Karpas-422 (cell line): ENCODE results near the gene SPRYD3. TPM values are rescaled to one million over a fixed set of nuclear protein-coding genes. Genes with fewer than 3 reads are reported as not detected.

ENCODE experiments used
- DNase-seq: peaks from one replicate; pipeline ENCODE4 v3.0.0-alpha.2; 2015
- H2AFZ ChIP-seq: fragments of 200-600 bp; sonication (generic); 2 replicates; pipeline ENCODE4 v1.6.1; 2014; ENCODE audit warnings: antibody characterized with exemption, low read length, mixed read lengths
- H3K27ac ChIP-seq: fragments of 200-600 bp; sonication (generic); 2 replicates; pipeline ENCODE4 v1.5.1; 2014; ENCODE audit warnings: mild to moderate bottlenecking, low read length, moderate library complexity
- H3K27me3 ChIP-seq: fragments of 200-600 bp; sonication (generic); 2 replicates; pipeline ENCODE4 v1.6.1; 2014; ENCODE audit warnings: low read length, mixed read lengths
- H3K36me3 ChIP-seq: fragments of 200-600 bp; sonication (generic); 2 replicates; pipeline ENCODE4 v1.6.1; 2014; ENCODE audit warnings: low read length, mixed read lengths; ENCODE audit not compliant: insufficient read depth
- H3K4me1 ChIP-seq: fragments of 200-600 bp; sonication (generic); 2 replicates; pipeline ENCODE4 v1.6.1; 2014; ENCODE audit warnings: mild to moderate bottlenecking, low read length, mixed read lengths
- H3K4me2 ChIP-seq: fragments of 200-600 bp; sonication (generic); 2 replicates; pipeline ENCODE4 v1.6.1; 2014; ENCODE audit warnings: low read length, low read depth, mild to moderate bottlenecking; ENCODE audit not compliant: poor library complexity, severe bottlenecking
- H3K4me3 ChIP-seq: fragments of 200-600 bp; sonication (generic); 2 replicates; pipeline ENCODE4 v1.5.1; 2014; ENCODE audit warnings: mild to moderate bottlenecking, antibody characterized with exemption, low read length, mixed read lengths
- H3K79me2 ChIP-seq: fragments of 200-600 bp; sonication (generic); 2 replicates; pipeline ENCODE4 v1.6.1; 2014; ENCODE audit warnings: mild to moderate bottlenecking, low read length, mixed read lengths
- H3K9ac ChIP-seq: fragments of 200-600 bp; sonication (generic); 2 replicates; pipeline ENCODE4 v1.6.0; 2014; ENCODE audit warnings: low read length
- H3K9me2 ChIP-seq: fragments of 200-600 bp; sonication (generic), shearing (Covaris generic); replicated peaks from 2 replicates; pipeline ENCODE4 v1.6.0; 2014; ENCODE audit warnings: mild to moderate bottlenecking, low read length, moderate library complexity; ENCODE audit not compliant: insufficient read depth
- H3K9me3 ChIP-seq: fragments of 300-700, 200-600 bp; sonication (generic); 2 replicates; pipeline ENCODE4 v1.6.1; 2014; ENCODE audit warnings: low read length, mixed read lengths
- H4K20me1 ChIP-seq: fragments of 200-600 bp; sonication (generic); 2 replicates; pipeline ENCODE4 v1.6.1; 2014; ENCODE audit warnings: mild to moderate bottlenecking, antibody characterized with exemption, low read length, low read depth; ENCODE audit not compliant: insufficient read depth
- total RNA-seq: library from RNA; depleted of rRNA; stranded (reverse); fragments of >200 nt; shearing (Covaris generic); gene quantifications from 2 replicates; pipeline ENCODE4 v1.2.3, GENCODE V29; 2014; ENCODE audit warnings: low replicate concordance

Gene SPRYD3
- total RNA-seq, 1 experiment from 2014 or later, result 11.1 TPM

DNA sequence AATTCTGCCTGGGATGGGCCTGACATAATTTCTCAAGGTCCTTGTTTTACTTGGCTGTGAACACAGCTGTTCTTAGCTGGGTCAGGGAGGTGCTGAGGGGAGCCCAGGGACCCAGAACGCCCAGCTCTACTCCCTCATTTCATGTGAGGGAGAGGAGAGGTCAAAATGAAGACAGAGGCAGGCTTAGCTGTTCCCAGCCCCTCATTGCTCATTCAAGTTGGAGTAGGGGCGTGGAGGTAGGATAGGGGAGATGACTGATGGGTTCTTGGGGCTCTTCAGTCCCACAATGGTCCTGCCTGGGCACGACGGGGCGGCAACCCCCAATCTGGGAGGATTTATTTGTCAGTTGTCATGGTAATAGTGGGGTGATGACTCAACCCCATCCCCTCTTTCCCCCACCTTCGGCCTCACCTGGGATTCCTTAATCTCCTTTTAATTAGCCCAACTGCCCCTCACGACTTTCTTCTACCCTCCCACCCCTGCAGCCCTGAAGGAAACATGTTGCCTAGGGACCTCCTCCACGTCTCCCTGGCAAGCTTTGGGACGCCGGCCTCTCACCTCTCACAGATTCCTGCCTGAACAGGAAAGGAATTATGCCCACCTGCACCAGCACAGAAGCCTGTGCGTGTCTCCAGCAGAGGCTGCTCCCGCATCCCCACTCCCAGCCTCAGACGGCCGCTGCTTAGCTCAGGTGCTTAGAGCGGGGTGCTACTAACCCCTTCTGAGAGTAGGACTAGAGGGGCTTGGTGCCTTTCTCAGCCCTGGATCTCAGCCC, 10.2 kb downstream of the SPRYD3 start:
- Histone ChIP-seq H3K9me3 (no peaks in the 10 kb centered on the region), H2AFZ (no peak overlapping the region), H3K27ac (no peak overlapping the region), H3K4me2 (no peak overlapping the region), H3K36me3 (no peaks in the 10 kb centered on the region), H3K27me3 (no peaks in the 10 kb centered on the region), H3K4me1 (peaks cover 4% of the 10 kb centered on the region), H3K9ac (no peak overlapping the region), H3K9me2 (no peaks in the 10 kb centered on the region), H4K20me1 (no peaks in the 10 kb centered on the region; the same call in 1 of the 2 replicates), H3K4me3 (no peak overlapping the region), H3K79me2 (no peaks in the 10 kb centered on the region)
- DNase-seq, result no peak

DNA sequence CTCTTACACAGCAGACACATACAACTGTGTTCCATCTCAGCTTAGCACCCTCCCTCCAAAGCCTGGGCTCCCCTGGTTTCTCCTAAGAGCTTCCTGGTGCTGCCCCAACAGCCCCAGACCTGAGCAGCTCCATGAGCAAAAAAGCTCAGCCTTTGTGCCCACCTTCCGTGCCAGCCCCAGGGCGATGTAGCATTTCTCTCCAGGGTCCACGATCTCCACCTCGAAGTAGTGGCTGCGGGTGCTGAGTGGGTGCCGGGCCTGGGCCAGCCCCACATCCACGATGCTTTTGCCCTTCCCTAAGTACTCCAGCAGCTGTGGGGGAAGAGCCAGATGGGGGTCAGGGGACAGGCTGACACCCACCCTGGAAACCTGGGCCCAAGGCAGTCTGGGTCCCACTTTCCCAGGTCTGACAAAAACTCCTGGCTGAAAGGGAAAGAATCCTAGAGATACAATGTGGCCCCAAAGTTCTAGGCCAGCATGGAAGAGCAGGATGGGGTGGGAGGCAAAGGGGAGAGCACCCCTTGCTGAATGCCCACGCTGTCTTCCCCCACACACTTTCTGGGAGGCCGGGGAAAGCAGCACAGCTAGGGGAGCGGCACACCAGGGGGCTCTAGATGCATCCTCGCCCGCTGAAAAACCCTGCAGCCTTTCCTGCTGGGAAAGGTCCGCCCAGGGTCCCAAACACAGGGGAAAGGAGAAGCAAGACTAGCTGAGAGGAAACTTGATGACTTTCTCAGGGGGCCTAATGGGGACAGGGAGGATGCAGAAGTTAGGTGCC, 11.0 kb downstream of the SPRYD3 start:
- Histone ChIP-seq H3K9ac (no peak overlapping the region), H3K36me3 (no peaks in the 10 kb centered on the region), H3K4me3 (no peak overlapping the region), H3K4me1 (peaks cover 7% of the 10 kb centered on the region), H3K27me3 (no peaks in the 10 kb centered on the region), H3K27ac (no peak overlapping the region), H3K9me2 (no peaks in the 10 kb centered on the region), H3K9me3 (no peaks in the 10 kb centered on the region), H3K79me2 (no peaks in the 10 kb centered on the region), H4K20me1 (no peaks in the 10 kb centered on the region; the same call in 1 of the 2 replicates), H2AFZ (no peak overlapping the region), H3K4me2 (no peak overlapping the region)
- no peak for DNase-seq

DNA sequence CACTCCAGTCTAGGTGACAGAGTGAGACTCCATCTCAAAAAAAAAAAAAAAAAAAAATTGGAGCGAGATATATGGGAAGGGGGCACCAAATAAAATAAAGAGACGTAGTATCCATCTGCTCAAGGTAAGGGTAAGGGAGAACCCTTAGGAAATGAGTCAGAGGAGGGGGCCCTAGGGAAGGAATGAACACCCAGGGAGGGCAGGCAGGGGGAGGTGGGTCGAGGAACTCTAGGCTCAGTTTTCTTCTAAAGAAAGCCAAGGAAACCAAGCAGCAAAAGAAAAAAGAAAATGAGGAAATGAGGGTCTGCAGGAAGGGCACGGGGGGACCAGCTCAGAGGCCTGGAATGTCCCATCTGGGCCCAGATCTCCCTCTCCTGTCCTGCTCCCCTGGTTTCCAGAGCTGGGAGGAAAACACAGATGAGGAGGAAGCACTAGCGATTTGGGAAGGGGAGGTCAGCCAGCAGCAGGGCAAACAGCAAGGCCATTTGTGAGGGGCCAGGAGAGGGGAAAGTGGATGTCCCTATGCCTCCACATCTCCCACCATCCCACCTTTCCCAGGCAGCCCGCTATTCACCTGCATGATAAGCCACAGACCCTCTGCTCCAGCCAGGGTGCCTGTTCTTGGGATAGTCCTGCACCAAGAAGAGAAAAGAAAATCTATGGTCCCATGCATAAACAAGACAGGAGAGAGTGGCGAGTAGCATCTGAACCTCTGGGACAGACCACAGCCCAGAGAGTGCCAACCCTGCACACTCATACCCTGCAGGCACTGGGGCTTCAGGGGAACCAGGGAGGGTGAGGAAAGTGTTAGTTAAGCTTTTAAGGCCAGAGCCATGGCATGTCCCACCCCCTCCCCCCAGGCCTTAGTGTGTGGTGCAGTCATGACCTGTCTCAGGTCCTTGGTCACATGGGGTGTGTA, 11.9 kb downstream of the SPRYD3 start:
- Histone ChIP-seq H3K9me3 (no peaks in the 10 kb centered on the region), H3K4me3 (no peak overlapping the region), H3K36me3 (no peaks in the 10 kb centered on the region), H3K27ac (no peak overlapping the region), H3K4me2 (no peak overlapping the region), H3K4me1 (peaks cover 7% of the 10 kb centered on the region), H3K79me2 (no peaks in the 10 kb centered on the region), H2AFZ (no peak overlapping the region), H4K20me1 (no peaks in the 10 kb centered on the region; the same call in 1 of the 2 replicates), H3K9ac (no peak overlapping the region), H3K27me3 (no peaks in the 10 kb centered on the region), H3K9me2 (no peaks in the 10 kb centered on the region)
- DNase-seq, result no peak

DNA sequence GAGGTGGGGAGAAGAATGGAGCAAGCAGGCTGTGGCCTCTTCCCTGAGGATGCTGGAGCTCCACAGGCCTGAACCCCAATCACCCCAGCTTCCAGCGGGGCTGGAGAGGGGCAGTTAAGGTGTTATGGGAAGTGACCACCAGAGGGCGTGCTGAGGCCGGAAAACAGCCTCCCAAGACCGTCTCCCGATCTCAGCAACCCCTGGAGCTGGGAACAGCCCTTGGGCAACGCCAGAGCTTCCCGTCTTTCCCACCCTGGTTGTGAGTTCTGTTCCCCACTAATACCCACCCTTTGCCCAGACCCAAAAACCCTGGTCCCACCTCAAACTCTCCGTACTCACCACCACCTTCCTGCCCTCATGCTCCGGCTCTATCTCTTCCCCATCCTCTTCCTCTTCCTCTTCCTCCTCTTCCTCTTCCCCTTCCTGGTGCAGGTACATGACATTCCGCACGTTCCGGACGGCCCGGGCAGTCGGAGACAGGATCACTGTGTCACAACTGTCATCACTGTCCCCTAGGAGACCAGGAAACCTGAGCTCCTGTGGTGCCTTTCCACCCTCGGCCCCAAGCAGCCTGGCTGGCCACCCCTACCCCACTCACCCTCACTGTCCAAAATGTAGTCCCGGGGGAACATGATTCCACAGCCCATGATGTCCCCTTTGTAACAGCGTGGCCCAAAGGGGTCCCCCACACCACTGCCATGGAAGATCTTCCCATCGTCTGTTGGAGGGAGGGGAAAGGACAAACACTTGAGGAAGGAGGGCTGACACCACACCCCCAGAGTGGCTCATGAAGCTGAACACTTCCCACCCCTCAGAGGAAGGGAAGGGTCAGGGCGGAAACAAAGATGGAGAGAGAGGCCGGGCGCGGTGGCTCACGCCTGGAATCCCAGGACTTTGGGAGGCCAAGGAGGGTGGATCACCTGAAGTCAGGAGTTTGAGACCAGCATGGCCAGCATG, 12.9 kb downstream of the SPRYD3 start:
- no peaks in the 10 kb centered on the region for H3K36me3 ChIP-seq
- no peaks in the 10 kb centered on the region for H3K27me3 ChIP-seq
- no peak overlapping the region for H3K9ac ChIP-seq
- peak; percentile 85 for DNase-seq
- H3K9me3 ChIP-seq, result no peaks in the 10 kb centered on the region
- no peak overlapping the region for H3K4me2 ChIP-seq
- H3K9me2 ChIP-seq, result no peaks in the 10 kb centered on the region
- no peaks in the 10 kb centered on the region for H3K79me2 ChIP-seq
- H4K20me1 ChIP-seq, result no peaks in the 10 kb centered on the region; the same call in 1 of the 2 replicates
- no peak overlapping the region for H3K27ac ChIP-seq
- peaks cover 7% of the 10 kb centered on the region for H3K4me1 ChIP-seq
- H3K4me3 ChIP-seq, result no peak overlapping the region
- no peak overlapping the region for H2AFZ ChIP-seq

DNA sequence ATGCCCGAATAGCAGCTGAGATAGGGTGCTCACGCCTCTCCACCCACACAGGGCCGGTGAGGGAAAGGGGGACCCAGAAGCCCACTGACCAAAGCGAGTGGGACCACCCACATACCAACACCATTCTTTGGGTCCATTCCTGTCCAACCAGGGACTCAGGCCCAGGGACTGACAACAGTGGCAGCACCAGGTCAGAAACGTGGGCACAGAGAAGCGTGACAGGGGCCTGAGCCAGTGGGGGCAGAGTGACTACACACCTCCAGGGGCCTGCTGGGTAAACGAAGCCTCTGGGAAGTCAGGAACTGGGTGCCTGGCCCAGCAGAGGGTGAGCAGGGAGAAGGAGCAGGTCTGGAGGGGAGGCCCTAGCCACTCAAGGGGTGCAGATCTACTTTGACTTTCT, 13.7 kb downstream of the SPRYD3 start:
- H3K36me3 ChIP-seq, result no peaks in the 10 kb centered on the region
- H3K79me2 ChIP-seq, result no peaks in the 10 kb centered on the region
- no peak for DNase-seq
- no peaks in the 10 kb centered on the region for H3K9me2 ChIP-seq
- no peaks in the 10 kb centered on the region; the same call in 1 of the 2 replicates for H4K20me1 ChIP-seq
- H3K27ac ChIP-seq, result no peak overlapping the region
- no peaks in the 10 kb centered on the region for H3K9me3 ChIP-seq
- no peak overlapping the region for H3K4me2 ChIP-seq
- no peaks in the 10 kb centered on the region for H3K27me3 ChIP-seq
- H3K4me1 ChIP-seq, result peaks cover 7% of the 10 kb centered on the region
- no peak overlapping the region for H3K4me3 ChIP-seq
- H2AFZ ChIP-seq, result no peak overlapping the region
- no peak overlapping the region for H3K9ac ChIP-seq

DNA sequence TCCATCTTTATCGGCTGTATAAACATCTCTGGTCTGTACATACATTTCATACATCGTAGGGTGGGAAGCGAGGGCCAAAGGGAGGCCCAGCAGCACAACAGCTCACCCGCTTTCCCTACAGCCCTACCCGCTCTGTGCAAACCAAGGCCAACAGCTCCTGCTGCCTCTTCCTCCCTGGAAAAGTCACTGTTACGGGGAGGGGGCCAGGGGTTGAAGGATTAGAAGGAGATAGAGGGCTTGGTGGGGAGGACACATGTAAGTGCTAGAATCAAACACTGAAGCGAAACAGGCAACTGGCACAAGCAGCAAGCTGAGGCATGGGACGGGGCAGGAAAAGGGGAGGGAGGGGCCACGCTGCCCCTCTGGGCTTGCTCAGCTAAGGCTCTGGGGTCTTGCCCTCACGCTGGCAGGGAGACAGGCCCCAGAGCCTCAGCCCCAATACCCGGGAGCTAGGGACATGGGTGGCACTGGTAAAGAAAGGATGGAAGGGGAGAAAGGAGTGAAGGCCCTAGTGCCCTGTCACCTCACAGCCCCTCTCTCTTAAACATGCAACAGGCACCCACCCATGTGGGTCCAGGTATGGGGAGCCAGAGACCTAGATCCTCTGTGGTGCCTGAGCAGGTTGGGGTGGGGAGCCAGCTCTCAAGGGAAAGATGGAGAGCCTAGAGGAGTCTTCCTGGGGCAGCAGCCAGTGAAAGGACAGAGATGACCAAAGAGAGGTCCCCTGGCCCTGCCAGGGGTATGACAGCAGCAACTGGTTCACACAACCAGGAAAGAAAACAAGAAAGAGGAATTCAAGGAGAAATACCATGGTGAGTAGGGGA, 14.4 kb downstream of the SPRYD3 start:
- H3K27ac ChIP-seq, result no peak overlapping the region
- no peaks in the 10 kb centered on the region for H3K9me2 ChIP-seq
- H3K9ac ChIP-seq, result no peak overlapping the region
- DNase-seq, result no peak
- no peak overlapping the region for H3K4me2 ChIP-seq
- peaks cover 7% of the 10 kb centered on the region for H3K4me1 ChIP-seq
- no peaks in the 10 kb centered on the region for H3K27me3 ChIP-seq
- no peaks in the 10 kb centered on the region for H3K79me2 ChIP-seq
- no peaks in the 10 kb centered on the region for H3K36me3 ChIP-seq
- no peaks in the 10 kb centered on the region for H3K9me3 ChIP-seq
- H2AFZ ChIP-seq, result no peak overlapping the region
- H3K4me3 ChIP-seq, result no peak overlapping the region
- H4K20me1 ChIP-seq, result no peaks in the 10 kb centered on the region; the same call in 1 of the 2 replicates
